GM21360 (cell line): ENCODE measurements around the gene SNX5.

Source experiments
- ATAC-seq: cut with Tn5 transposase; IDR thresholded peaks from one replicate; pipeline ENCODE4 v1.9.1; 2021; ENCODE audit warnings: mild to moderate bottlenecking, moderate library complexity; ENCODE audit not compliant: unreplicated experiment

The SNX5 gene

DNA sequence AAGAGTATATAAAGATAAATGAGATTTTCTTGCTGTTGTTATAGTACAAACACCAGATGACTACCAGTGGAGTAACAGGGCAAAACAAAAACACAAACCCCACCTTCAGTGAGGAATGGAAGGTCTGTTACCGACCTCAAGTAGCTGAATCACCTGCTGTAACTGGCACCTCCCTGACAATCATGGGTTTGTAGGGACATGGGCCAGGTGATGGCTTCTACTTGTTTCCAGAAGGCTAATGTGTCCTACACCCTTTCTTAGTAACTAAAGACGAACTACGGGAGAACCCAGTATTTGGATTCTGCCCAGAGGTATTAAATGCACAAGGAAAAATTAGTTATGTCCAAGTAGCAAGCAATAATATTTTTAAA, 26.8 kb downstream of the SNX5 start:
- ATAC-seq, result no peak

DNA sequence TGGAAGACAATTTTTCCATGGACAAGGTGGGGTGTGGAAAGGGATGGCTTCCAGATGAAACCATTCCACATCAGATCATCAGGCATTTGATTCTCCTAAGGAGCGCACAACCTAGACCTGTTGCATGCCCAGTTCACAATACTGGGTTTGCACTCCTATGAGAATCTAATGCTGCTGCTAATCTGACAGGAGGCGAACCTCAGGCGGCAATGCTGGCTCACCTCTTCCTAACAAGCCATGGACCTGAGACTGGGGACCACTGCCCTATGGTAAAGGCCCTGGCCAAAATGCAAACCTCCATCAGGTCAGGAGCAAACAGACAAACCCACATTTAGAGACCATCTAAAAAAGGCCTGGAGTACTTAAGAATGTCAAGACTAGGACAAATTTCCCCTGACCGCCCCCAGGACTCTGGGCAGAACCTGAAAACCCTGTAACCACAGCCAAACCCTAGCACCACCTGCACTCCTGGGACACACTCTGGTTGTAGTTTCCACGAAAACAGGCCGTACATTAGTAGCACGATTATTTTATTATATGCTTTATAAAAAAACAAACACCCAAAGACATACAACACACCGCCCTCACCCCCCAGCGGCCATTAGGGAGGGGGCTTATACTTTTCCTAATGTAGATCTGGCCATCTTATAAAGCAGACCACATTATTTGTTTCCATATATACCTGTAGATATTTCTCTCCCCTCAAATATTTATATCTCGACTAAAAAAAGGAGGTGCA, 27.3 kb downstream of the SNX5 start:
- ATAC-seq, result no peak

DNA sequence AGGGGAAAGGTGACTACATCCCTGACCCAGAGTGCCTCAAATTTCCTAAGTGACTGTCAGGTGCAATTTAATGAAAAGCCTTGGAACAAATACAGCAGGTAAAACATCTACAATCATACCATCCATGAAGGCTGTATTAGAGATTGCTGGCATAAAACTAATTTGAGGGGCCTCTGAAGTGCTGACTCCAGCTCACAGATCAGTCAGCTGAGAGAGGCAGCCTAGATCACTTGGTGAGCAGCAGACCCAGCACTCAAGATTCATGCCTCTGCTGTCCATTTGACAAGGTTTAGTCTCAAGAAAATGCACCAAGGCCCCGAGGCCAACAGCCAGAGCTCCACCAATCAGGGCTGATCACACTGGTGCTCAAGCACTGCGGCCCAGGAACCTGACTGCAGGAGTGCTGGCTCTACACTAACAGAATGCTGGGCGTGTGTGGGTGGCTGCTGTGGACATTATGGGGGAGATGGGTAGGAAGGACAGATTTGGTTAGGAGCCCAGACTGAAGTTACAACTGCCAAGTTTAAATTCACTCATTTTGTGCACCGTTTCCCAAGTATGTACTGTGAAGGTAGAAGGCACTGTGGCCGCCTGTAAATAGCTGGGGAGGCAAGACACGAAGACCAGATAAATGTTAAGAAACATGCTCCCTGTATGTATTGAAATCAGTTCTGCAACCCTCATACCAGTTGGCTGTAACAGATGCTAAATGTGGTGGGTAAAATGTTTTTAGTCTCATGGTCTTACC, 28.2 kb downstream of the SNX5 start:
- ATAC-seq, result no peak

DNA sequence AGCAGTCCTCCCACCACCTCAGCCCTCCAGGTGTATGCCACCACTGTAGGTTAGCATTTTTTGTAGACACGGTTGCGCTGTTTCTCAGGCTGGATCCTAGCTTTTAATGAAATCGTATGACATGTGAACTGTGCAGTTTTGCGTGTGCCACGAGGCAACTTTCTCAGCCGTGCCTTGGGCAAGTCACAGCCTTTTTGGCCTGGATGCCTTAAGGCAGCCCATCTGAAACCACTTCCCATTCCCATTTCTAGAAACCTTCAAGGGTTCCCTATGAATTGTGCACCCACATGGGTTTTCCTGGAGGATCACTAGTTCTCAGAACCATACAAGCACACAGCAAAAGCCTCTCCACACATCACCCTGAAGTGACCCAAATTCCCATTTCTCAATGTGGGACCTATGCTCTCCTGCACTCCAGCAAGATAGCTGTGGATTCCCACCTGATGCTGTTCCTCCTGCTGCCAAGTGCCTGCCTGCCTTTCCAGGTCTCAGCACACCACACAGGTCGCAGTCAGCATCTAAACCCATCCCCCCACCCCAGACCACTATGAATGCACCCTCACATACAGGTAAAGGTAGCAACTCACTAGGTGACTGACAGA, 28.9 kb downstream of the SNX5 start:
- ATAC-seq, result no peak

DNA sequence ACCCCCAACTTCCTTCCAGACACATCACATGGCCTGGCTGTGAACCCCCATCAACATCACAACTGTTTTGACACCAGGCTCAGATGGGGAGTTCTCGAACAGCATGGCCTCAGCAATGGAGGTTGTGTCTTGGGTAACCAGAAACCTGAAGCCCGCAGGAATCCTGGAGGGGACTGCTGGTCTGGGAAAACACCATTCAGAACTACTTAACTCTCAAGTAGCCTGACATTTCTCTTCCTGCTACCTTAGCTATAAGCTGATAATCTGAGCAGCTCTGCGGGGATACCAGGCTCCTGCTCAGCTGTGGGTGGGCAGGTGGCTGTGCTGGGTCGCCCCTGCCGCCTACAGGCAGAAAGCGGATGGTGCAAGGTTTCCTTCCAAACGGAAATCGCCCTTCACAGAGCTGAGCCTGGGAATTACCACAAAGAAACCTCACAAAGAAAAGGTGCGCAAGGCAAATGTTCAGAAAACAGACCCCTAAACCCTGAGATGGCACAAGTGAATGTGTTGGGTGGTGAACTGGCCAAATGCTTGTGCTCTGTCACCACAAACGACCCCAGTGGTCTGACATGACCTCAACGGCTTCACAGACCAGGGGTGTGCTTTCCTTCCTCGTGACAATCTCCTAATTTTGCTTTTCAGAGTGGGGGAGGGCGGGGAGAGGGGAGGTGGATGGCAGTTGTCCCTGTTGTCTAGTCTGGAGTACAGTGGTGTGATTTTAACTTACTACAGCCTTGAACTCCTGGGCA, 29.5 kb downstream of the SNX5 start:
- peak; percentile 69 for ATAC-seq

DNA sequence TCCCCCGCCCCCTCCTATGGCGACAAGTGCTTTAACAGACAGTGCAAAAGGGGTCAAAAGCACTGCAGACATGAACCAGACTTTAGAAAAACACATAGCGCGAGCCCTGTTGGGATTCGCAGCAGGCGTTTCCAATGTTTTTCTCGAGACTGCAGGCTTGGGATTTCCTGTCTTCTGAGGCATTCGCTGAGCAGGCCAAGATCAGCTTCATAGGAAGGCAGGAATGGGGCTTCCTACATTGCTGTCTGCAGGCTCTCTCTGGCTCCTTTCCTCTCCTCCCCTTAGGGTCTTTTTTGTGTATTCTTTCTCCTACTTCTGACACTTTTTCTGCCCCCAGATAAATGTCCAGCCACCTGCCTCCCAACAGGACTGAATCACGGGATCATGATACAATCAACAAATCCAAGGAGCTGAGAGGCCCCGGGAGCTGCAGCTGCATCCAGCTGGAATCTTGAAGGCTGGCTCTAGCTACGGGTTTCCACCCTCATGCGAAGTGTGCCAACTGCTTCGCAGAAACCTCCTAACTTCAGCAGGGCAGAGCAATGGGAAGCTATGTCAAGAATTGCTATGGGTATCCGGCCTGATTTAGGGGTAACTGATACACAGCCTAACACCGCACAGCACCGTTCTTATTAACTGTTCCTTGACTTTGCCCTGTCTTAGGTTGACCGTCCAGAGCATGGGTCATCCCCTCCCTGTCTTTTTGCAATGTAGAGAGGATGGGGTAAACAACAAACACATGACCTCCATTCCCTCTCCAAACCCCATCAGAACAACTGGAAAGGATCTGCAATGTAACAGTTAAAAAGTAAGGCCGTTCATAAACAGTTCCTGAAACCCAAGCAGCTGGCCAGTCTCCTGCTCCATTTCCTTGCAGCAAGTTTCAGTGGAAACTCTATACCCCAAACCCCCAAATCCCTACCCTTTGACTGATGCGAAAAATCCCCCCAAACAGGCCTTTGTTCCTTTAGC, 31.5 kb downstream of the SNX5 start:
- no peak for ATAC-seq

DNA sequence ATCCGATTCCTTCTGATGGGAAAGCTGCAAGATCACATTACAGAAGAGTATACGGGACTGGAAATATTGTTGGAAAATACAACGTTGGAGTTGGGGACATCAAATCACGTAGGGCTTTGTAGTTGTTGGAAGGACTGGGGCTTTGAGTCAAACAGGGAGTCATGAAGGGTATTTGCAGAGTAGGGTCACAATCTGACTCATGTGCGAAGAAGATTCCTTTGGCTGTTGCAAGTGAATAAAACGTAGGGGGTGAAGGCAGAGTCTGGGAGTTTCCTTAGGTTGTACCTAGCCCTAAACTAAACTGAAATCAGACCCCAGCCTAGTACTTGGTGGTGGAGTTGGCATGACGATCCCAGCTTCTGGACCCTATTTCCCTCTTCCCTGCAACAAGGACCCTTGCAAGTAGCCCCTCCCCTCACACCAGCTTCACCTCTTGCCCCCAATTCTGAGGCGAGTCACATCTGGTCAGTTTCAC, 32.3 kb downstream of the SNX5 start:
- ATAC-seq, result no peak

DNA sequence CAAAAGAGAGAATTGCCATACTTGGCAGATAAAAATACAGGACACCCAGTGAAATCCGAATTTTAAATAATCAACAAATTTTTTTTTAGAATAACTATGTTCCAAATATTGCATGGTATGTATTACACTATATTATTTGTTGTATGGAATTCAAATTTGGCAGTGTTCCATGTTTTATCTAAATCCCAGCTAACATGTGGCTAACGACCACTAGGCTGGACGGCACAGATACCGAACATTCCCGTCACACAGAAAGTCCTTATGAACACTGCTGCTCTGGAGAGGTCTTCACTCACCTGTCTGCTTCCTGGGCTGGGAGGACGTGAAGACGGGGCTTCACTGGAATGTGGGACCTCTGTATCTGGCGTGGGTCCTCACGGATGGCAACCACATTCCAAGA, 32.8 kb downstream of the SNX5 start:
- ATAC-seq, result no peak

DNA sequence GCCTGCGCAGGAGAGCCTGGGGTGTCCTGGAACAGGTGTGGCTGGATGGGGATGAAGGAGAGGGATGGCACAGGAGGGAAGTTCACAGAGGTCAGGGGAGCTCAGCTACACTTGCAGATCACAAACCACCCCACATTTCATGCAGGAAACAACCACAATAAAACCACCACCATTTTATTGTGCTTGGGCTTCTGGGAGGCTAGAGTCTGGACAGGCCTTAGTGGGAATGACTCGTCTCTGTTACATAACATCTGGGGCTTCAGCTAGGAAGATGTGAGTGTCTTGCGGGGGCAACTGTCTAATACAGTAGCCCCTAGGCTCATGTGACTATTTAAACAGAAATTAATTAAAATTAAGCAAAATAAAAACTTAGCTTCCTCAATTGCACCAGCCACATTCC, 33.4 kb downstream of the SNX5 start:
- ATAC-seq, result no peak

DNA sequence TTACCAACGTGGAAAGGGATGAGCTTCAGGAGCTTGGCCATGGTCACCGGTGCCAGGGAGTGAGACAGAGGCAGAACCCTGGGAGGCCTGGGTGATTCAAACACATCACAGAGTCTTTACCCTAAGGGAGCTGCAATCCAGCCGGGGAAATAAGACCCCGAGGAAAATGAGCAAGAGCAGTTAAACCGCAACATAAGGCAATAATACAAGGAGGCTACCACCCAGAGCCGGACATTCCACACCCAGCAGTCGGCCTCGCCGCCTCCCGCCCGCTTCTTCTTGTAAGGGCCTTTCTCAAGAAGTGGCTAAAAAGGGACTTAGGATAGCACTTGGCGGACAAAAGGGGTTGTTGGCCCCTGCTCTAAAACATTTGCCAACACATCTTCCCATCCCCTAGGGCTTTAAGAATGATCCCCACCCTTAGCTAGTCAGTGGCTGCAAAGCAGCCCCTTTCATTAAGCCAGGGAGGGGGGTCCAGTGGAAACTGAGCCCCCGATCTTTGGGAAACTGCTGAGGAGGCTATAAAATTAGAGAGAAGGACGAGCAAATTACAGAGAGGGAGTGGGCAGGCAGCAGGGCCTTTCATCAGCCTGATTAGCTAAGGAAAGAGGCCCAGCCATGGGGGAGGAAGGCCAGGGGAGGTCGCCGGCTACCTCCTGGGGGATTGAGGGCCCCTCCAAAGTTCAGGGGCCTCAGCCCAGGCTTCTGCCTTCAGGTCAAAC, 34.3 kb downstream of the SNX5 start:
- ATAC-seq, result no peak

DNA sequence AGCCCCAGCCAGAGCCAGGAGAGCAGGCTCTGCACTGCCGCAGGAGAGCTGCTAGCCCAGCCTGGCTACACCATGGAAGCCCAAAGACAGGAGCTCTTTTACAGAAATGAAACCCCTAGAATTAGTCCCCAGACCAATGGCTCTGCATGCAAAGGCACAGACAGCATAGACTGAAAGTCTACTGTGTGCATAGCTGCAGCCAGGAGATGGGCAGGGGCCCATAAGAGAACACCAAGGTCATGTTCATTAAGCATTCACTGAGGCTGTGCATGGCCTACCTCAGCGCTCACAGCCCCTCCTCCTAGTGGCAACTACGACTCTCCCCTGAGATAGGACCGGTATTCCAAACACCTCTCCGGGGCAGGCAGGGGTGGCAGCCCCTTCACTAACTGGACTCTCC, 34.9 kb downstream of the SNX5 start:
- no peak for ATAC-seq

DNA sequence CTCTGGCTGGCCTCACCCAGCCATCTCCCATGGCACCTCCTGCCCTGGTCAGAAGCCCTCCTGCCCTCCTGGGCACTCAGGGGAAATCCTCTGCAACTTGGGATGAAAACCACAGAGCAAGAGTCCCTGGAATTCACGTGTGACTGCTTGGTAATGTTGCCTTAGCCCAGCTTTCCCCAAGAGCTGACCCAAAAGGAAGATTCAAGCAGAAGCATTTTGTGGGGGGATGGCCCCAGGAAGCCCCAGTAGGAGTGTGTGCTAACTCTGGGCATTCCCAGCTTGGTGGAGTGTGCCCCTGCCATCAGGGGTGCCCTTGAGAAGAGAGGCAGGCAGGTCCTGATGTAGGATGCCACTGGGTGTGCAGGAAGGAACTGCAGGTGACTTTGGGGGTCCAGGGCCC, 35.5 kb downstream of the SNX5 start:
- ATAC-seq, result no peak

DNA sequence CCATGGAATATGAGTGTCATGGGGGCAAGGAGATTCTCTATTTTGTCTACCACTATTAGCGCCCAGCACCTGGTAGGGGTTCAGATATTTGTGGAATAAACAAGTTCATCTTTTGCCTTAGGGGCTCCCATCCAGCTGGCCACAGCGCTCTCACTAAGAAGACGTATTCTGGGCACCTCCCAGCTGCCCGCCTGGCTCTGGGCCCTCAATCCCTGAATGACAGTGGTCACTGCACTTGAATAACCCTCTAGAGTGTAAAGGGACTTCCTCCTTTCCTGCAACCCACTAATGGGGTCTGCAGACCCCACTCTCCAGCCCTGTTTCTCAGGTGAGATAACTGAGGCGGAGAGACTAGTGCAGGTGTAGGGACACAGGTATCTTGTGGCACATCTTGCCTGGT, 36.2 kb downstream of the SNX5 start:
- no peak for ATAC-seq

DNA sequence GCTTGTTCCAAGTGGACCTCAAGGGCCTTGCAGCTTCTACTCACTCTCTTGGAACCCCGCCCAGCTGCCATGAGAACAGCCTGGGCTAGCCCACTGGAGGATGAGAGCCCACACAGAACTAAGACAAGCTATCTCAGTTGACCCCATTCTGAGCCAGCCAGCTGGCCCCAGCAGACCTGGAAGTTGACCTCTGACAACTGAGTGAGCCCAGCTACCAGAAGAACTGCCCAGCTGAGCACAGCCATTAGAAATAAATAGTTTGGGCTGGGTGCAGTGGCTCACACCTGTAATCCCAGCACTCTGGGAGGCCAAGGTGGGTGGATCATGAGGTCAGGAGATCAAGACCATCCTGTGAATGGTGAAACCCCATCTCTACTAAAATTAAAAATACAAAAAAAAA, 37.1 kb downstream of the SNX5 start:
- ATAC-seq, result no peak

DNA sequence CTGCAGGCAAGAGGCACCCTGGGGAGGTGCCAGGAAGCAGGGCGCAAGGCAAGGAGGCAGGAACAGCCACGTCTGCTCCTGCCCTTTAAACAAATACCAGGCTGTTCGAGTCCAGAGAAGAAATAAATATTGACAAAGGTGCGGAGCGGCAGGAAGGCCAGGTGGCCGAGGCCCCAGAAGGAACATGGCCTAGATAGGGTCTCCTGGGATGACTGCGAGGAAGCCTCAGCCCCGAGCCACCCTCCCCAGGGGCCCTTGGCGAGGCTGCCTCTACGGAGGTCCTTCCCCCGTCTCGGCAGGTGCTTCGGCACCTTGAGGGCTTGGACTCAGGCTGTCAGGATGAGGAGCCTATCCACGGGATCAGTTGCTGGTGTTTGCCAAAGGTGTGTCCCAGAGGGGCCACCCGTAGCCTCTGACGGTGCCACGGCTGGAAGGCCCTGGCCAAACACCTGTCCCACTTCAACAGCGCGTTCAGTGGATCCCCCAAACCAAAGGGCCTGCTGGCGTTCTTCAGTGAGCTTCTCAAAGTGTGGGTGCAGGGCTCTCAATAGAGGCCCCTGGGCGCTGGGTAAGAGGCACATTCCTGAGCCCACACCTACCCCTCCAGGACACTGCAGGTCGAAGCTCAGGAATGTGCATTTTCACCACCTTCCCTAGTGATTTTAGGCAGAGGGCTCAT, 39.8 kb downstream of the SNX5 start:
- ATAC-seq, result no peak

DNA sequence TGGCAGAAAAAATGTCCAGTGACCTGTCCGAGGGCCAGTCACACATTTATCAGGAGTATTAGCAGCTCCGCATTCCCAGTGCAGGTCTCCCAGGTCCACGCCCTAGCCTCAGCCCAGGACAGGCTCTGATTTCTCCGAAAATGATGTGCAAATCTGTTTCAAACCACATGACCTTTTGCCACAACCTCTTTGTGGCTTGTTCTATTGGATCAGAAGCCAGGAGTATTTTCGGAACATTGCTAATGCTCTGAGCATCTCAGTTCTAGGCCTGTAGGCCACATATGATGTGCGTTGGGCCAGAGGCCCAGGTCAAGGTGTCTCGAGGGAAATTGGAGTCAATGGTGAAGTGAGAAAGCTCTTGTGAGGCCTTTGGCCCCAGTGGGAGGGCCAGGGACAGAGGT, 40.4 kb downstream of the SNX5 start:
- no peak for ATAC-seq

DNA sequence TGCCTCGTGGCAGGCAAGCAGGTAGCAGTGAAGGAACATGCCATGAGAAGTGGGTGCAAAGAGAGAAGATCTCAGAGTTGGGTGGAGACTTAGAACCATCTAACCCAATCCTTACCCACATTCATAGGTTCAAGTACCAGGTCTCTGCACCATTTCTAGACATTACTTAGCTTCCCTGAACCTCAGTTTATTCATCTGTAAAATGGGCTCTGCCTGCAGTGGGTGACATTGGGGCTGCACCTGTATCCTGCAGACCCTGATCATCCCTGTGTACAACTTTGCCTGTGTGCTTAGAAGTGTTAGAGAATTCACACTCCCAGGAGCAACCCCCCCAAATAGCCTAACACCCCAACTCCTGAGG, 42.7 kb downstream of the SNX5 start:
- no peak for ATAC-seq

DNA sequence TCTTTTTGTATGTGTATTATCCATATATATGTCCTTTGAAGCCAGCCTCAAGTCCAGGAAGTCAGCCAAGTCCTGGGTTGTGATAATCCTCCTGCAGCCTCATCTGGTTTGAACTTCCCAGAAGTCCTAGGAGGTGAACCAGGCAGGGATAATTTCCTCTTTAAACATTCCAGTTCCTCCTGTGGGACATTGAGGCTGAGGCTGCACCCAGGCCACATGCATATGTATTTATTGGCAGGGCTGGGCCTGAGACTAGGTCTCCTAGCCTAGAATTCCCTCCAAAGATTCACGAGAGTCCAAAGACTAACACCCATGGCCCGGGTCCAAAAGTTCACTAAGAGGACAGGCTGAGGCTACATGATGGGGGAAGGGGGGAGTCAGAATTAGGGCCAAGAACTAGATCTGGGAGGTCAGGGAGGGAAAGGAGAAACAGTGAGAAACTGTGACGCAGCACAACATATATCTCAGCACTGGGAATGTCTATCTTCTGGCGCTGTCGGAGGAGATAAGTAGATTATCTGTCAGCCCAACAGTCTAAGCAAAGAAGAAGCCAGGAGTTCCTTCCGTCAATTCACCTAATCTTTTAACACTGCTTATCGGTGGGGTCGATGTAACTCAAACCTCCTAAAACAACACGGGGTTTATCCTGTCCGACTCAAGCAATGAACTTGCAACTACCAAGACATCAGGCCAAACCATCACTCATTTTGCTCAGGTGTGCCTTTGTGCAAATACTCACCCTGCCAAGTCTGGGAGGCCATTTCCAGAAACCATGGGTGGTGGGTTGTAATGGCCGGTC, 43.3 kb downstream of the SNX5 start:
- ATAC-seq, result no peak
